ENCODE measurements around the gene IFNW1. TPM values are rescaled to one million over a fixed set of nuclear protein-coding genes. Genes with fewer than 3 reads are reported as not detected.

The IFNW1 gene
- total RNA-seq, 1 donor from 2014 or later, result not detected

- TF ChIP-seq CTCF (conservative IDR thresholded peaks at IDR 0.05), result no peak
- H3K27me3 Mint-ChIP-seq, result no peaks in the 10 kb centered on the region
- no peaks in the 10 kb centered on the region for H3K36me3 Mint-ChIP-seq
- no peak for DNase-seq (ENCODE audit: extremely low spot score, unreplicated experiment)
- H3K4me3 Mint-ChIP-seq, result no peak overlapping the region
- no peaks in the 10 kb centered on the region for H3K4me1 Mint-ChIP-seq (ENCODE audit: unreplicated experiment)
- no peaks in the 10 kb centered on the region for H3K9me3 Mint-ChIP-seq
- H3K27ac Mint-ChIP-seq, result no peak overlapping the region
These were observed 23.9 kb upstream of the IFNW1 start for GRCh38 chr9:21165516-21165915.

GRCh38 chr9:21160178-21160577, 18.5 kb upstream of the IFNW1 start:
- DNase-seq (ENCODE audit: extremely low spot score, unreplicated experiment), result no peak
- H3K27ac Mint-ChIP-seq, result peak overlapping the region; percentile 31
- no peaks in the 10 kb centered on the region for H3K27me3 Mint-ChIP-seq
- no peaks in the 10 kb centered on the region for H3K9me3 Mint-ChIP-seq
- H3K36me3 Mint-ChIP-seq, result no peaks in the 10 kb centered on the region
- peaks cover 5% of the 10 kb centered on the region for H3K4me1 Mint-ChIP-seq (ENCODE audit: unreplicated experiment)
- TF ChIP-seq CTCF (conservative IDR thresholded peaks at IDR 0.05), result no peak
- peak overlapping the region; percentile 29 for H3K4me3 Mint-ChIP-seq

GRCh38 chr9:21155501-21155900, 13.9 kb upstream of the IFNW1 start:
- Mint-ChIP-seq H3K36me3 (no peaks in the 10 kb centered on the region), H3K4me1 (ENCODE audit: unreplicated experiment) (peaks cover 10% of the 10 kb centered on the region), H3K4me3 (no peak overlapping the region), H3K9me3 (no peaks in the 10 kb centered on the region), H3K27me3 (no peaks in the 10 kb centered on the region), H3K27ac (no peak overlapping the region)
- no peak for TF ChIP-seq CTCF (conservative IDR thresholded peaks at IDR 0.05)
- no peak for DNase-seq (ENCODE audit: extremely low spot score, unreplicated experiment)

GRCh38 chr9:21154018-21154608, 12.5 kb upstream of the IFNW1 start:
- H3K4me3 Mint-ChIP-seq, result no peak overlapping the region
- no peaks in the 10 kb centered on the region for H3K27me3 Mint-ChIP-seq
- H3K36me3 Mint-ChIP-seq, result no peaks in the 10 kb centered on the region
- no peak overlapping the region for H3K27ac Mint-ChIP-seq
- no peak for DNase-seq (ENCODE audit: extremely low spot score, unreplicated experiment)
- H3K9me3 Mint-ChIP-seq, result no peaks in the 10 kb centered on the region
- H3K4me1 Mint-ChIP-seq (ENCODE audit: unreplicated experiment), result peaks cover 6% of the 10 kb centered on the region
- TF ChIP-seq CTCF (conservative IDR thresholded peaks at IDR 0.05), result peak; percentile 47

- H3K36me3 Mint-ChIP-seq, result no peaks in the 10 kb centered on the region
- TF ChIP-seq CTCF (conservative IDR thresholded peaks at IDR 0.05), result no peak
- no peaks in the 10 kb centered on the region for H3K9me3 Mint-ChIP-seq
- H3K4me1 Mint-ChIP-seq (ENCODE audit: unreplicated experiment), result peaks cover 6% of the 10 kb centered on the region
- H3K27me3 Mint-ChIP-seq, result no peaks in the 10 kb centered on the region
- no peak for DNase-seq (ENCODE audit: extremely low spot score, unreplicated experiment)
- no peak overlapping the region for H3K4me3 Mint-ChIP-seq
- no peak overlapping the region for H3K27ac Mint-ChIP-seq
These were observed 11.8 kb upstream of the IFNW1 start for GRCh38 chr9:21153336-21154017.

Data from type B pancreatic cell (in vitro differentiated cells).